GM18508 (cell line): Measurements from ENCODE around the gene ZNF575.
"Not testable (repeated sequence)": the region's sequence is repeated elsewhere in the genome, so short reads cannot be mapped to it uniquely, and the experiment has no call there.

Experiments
- ATAC-seq: cut with Tn5 transposase; IDR thresholded peaks from one replicate; pipeline ENCODE4 v1.9.1; 2021; ENCODE audit warnings: moderate number of reproducible peaks; ENCODE audit not compliant: insufficient read depth, unreplicated experiment

Gene ZNF575

DNA sequence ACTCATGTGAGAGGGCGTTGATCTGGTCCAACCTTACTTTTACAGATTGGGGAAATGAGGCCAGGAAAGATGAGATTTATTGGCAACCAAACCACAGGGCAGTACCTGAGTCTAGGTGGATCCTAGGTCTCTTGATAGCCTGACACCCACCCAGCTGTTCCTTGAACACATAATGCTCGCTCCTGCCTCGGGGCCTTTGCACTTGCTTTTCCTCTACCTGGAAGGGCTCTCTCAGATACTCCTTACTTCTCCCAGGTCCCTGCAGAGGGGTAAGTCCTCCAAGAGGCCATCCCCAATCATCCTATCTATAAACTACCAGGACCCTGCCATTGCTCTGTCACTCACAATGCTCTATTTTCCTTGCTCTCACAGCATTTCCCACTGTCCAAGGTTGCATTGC lies 7.4 kb downstream of the ZNF575 start:
- no peak for ATAC-seq

DNA sequence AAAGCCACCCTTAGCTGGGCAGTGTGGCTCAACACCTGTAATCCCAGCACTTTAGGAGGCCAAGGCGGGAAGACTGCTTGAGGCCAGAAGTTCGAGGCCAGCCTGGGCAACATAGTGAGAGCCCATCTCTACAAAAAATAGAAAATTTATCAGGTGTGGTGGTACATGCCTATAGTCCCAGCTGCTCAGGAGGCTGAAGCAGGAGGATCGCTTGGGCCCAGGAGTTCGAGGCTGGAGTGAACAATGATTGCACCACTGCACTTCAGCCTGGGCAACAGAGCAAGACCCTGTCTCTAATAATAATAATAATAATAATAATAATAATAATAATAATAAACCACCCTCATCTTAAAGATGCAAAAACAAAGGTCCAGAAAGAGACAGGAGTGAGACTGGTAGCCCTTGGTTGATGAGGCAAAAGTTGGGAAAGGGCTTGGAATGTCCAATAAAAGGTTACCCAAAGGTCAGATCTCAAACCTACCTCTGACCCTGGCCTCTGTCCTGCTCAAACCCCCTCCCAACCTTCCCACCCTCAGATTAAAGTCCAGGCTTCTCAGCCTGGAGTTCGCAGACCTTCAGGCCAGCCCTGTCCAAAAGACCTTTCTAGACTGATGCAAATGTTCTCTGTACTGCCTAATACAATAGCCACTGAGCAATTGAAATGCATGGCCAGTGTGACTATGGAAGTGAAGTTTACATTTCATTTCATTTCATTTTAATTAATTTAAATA lies 9.1 kb downstream of the ZNF575 start:
- no peak for ATAC-seq

DNA sequence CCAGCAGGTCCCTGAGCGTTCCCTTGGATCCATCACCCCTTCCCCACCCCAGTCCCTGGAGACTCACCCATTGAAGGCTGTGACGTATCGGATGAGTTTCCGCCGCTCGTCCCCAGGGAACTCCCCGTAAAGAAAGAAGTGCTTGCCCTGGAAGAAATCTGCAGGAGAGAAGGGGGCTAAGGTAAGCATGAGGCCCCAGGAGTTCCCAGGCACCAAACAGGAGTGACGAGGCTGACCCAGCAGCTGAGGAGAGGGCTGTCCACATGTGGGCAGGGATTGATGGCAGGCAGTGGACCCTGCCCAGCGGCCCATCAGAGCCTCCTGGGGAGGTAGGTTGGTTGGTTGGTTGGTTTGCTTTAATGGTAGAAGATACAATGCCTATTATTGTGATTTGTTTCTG lies 11.1 kb downstream of the ZNF575 start:
- ATAC-seq = no peak

DNA sequence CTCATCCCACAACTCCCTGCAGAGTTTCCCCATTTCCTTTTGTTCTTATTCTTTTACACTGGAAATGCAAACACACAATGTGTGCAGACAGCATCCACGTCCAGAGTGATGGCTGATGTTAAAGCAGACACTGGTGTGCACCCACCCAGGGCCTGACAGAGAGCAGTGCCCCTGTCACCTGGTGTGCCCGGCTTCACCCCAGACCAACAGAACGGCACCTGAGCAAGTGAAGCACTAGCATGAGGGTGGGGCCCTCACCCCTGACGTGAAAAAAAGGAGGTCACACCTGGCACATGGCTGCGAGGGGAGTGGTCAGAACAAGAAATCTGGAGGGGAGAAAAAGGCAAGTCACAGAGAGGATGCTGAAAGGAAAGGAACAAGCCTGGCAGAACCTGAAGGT lies 12.3 kb downstream of the ZNF575 start:
- ATAC-seq = no peak

DNA sequence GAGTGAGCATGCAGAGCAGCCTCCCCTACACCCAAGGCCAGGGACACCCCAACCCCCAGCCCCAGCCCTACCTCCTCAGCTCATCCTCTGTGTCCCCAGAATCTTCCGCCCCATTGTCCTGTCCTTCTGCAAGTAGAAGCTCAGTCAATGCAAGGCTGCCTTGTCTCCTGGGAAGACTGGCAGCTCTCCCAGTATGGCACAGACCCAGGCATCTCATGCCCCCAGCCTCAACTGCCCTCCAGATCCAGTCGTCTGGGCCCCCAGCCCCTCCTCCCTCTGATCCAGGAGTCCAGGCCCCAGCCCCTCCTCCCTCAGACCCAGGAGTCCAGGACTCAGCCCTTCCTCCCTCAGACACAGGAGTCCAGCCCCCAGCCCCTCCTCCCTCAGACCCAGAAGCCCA lies 13.0 kb downstream of the ZNF575 start:
- no peak for ATAC-seq

GRCh38 chr19:43546581-43546980 lies 13.6 kb downstream of the ZNF575 start:
- no peak for ATAC-seq

- not testable (repeated sequence) for ATAC-seq
Measured at GRCh38 chr19:43547926-43548325, 14.9 kb downstream of the ZNF575 start.

GRCh38 chr19:43548706-43549105 lies 15.7 kb downstream of the ZNF575 start:
- ATAC-seq = no peak

DNA sequence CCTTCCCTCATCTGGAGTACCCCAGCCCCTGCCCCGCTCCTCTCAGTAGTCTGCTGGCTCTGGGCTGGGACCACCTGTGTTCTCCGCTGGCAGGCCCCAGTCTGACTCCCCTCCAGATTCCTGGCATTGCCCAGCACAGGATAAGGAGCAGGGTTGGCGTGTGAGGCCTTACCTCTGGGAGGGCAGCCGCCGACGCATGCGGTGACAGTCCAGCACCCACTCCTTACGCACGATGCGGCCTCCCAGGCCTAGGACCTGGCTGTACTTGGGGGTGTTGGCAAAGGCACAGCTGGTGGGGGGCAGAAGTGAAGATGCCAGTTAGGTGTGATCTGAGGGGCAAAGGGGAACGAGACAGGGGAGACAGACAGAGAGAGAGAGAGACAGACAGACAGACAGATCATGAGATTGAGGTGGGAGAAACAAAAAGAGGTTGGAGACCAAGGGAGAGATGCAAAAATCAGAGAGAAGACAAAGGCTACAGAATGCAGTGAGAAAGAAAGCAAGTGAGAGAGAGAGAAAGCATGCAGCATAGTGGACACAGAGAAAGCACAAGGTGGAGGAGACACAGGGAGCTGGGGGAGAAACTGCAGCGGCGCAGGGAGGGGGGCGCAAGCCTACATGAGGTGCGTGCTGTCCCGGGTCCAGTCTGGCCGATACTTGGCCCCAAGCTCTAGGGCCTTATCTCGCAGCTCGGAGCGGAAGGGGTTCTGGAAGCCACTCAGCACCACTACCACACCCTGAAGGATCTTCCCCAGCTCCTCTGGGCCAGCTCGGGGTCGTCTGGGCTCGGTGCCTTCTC lies 18.6 kb downstream of the ZNF575 start:
- no peak for ATAC-seq

- ATAC-seq = no peak
Measured at GRCh38 chr19:43552198-43552450, 19.1 kb downstream of the ZNF575 start.

GRCh38 chr19:43552616-43553015 lies 19.6 kb downstream of the ZNF575 start:
- ATAC-seq = no peak

GRCh38 chr19:43553656-43554055 lies 20.7 kb downstream of the ZNF575 start:
- ATAC-seq = no peak

DNA sequence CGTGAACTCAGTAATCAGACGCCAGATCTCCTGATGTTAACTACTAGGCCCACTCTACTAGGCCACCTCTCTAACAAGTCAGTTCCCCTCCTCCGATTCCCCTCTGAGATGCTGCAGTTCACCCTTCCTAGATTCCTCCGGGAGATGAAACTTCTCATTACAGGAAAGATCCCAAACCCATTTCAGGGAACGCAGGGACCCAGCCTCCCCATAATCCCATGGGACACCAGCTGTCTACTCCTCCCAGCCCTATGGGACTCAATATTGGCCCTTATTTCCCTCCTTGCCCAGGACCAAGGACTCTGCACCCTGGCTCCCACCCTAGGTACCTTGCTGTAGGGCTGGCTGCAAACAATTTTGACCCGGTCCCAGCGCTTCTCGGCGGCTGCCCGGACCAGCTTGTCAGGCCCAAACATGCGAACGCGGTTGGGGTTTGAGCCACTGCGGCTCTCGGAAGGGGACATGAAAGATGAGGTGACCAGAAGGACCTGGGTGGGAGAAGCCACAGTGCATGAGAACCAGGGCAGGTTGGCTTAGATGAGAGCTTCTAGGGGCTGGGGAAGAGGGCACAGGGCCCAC lies 21.4 kb downstream of the ZNF575 start:
- ATAC-seq = no peak

GRCh38 chr19:43555185-43555770 lies 22.3 kb downstream of the ZNF575 start:
- ATAC-seq = no peak

DNA sequence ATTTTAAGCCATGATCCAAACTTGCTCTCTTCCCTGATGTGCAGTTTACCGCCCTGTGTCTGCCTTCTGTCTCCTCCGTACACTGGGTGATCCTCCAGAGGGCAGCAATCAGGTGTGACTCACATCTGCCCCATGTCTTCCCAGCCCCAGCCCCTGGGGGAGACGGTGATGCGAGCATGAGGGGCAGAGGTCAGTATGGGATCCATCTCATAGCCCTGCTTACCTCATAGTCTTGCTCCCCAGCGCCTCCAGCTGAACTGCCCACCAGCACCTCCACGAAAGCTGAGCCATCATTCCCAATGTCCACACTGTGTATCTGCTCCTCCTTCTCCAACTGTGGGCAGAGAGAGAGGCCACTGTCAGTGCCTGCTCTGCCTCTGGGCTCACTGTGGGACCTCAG lies 27.7 kb downstream of the ZNF575 start:
- no peak for ATAC-seq

DNA sequence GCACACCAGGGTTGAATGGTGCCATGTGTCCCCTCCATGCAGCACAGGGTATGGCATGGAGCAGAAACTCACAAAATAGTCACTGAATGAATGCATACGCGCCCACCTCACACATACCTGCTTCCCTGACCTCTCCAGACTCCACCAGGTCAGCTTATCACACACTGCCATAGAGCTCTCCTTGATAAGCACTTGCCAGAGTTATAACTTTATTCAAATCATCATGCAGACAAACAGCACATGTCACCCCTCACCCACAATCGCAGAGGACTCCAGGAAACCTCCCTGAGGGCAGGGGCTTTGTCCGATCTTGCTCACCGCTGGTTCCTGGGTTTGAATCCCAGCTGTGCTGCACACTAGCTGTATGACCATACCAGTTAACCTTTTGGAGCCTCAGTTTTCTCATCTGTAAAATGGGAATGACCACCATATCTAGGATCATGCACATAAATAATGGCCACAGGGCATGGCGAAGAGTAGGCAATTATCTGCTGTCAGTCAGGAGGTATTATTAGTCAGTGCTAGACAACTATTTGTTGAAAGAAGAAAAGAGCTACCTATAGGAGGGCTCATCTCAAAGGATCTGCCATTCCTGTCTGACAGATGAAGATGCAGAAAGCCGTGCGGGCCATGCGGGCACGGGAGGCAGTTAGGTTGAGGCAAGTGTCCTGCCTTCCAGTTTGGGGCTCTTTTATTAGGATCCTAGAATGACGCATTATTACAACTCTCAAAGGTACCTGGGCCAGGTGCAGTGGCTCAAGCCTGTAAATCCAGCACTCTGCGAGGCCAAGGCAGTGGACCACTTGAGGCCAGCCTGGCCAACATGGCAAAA lies 28.4 kb downstream of the ZNF575 start:
- no peak for ATAC-seq

GRCh38 chr19:43562226-43562697 lies 29.3 kb downstream of the ZNF575 start:
- no peak for ATAC-seq

DNA sequence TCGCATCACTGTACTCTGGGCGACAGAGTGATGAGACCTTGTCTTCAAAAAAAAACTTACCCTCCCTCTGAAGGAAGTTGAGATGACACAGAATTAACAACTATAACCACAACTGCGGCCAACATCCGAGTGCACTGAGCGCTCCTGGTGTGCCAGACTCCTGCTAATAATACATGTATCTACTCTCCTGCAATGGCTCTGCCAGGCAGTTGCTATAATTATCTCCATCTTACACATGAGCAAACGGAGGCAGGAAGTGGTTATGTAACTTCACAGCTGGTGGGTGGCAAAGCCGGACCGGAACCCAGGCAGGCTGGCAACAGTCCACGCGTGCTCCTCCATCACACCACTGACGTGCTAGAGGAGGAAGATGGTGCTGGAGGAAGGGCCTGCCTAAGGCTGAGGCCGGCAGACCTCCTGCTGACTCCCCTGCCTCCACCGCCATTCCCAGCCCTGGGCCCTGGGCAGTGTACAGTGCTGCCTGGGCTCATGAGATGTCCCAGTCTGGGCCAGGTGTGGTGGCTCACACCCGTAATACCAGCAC lies 29.8 kb downstream of the ZNF575 start:
- ATAC-seq = no peak

DNA sequence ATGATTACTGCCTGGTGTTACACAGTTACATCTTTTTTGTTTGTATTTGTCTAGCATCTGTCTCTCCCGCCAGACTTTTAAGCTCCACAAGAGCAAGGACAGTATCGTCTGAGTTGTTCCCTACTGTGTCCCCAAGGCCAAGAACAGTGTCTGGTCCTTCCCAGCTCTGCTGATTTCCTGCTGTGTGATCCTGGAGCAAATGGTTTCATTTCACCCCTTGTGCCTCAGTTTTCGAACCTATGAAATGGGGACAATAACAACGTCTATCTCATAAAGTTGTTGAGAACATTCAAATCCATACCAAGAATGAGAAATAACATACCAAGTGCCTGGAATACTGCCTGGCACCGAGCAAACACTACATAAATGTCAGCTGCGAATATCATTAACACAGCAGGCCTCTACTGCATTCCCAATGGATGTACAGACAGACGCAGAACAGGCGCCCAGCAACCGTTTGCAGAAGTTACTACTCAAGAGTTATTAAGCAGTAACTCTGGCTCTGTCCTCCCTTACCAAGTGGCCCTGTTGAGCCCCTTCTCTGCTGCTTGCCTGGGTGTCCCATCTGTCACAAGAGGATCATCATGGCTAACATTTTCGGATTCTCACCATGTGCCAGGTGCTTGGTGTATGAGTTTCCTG lies 30.9 kb downstream of the ZNF575 start:
- no peak for ATAC-seq

DNA sequence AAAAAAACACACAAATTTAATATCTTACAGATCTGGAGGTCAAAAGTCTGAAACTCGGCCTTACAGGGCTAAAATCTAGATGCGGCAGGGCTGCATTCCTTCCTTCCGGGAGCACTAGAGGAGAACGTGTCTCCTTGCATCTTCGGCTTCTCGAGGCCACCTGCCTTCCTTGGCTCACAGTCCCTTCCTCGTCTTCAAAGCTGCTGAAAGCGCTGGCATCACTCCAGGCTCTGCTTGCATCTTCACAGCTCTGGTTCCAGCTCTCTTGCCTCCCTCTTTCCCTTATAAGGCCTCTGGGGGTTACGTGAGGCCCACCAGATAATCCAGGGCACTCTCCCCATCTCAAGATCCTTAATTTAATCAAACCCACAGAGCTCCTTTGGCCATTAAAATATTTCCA lies 31.8 kb downstream of the ZNF575 start:
- ATAC-seq = no peak
